Measurements from ENCODE around the gene FOXO6. TPM values are rescaled to one million over a fixed set of nuclear protein-coding genes. Genes with fewer than 3 reads are reported as not detected.

FOXO6 gene
- total RNA-seq, 1 donor from 2014 or later = 0.55 TPM

- no peak for ATAC-seq (ENCODE audit: low read depth)
- POLR2A ChIA-PET = no interaction called here
- H3K27me3 Mint-ChIP-seq = peaks cover 38% of the 10 kb centered on the region
- TF ChIP-seq, protein P1, sequence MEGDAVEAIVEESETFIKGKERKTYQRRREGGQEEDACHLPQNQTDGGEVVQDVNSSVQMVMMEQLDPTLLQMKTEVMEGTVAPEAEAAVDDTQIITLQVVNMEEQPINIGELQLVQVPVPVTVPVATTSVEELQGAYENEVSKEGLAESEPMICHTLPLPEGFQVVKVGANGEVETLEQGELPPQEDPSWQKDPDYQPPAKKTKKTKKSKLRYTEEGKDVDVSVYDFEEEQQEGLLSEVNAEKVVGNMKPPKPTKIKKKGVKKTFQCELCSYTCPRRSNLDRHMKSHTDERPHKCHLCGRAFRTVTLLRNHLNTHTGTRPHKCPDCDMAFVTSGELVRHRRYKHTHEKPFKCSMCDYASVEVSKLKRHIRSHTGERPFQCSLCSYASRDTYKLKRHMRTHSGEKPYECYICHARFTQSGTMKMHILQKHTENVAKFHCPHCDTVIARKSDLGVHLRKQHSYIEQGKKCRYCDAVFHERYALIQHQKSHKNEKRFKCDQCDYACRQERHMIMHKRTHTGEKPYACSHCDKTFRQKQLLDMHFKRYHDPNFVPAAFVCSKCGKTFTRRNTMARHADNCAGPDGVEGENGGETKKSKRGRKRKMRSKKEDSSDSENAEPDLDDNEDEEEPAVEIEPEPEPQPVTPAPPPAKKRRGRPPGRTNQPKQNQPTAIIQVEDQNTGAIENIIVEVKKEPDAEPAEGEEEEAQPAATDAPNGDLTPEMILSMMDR (IDR thresholded peaks at IDR 0.05) = no peak
- H3K36me3 Mint-ChIP-seq (ENCODE audit: low read depth) = no peaks in the 10 kb centered on the region
- H3K9me3 Mint-ChIP-seq = no peaks in the 10 kb centered on the region
- no peak for DNase-seq
- no peak overlapping the region for H3K4me3 Mint-ChIP-seq
- intact Hi-C loops (cut with micrococcal nuclease) = no loop called here
- CTCF ChIA-PET = no interaction called here
- H3K27ac Mint-ChIP-seq = no peak overlapping the region
- no peaks in the 10 kb centered on the region for H3K4me1 Mint-ChIP-seq
Observed at GRCh38 chr1:41393716-41394368, 32.6 kb downstream of the FOXO6 start.

DNA sequence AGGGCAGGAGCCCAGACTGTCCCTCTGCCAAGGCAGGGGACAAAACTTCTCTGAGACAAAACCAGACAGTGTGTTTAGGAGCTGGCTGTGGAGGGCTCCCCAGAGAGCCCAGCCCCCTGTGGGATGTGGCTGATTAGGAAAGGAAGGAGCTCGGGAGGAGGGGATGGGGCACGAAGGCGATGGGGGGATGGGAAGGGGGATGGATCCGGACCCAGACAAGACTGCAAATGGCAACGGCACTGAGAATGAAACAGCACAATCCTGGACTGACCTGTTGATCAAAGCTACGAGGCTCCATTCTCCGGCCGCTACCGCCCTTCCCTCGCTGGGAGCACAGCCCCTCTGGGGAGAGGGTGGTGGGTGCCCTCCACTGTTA is 33.1 kb downstream of the FOXO6 start:
- POLR2A ChIA-PET = no interaction called here

DNA sequence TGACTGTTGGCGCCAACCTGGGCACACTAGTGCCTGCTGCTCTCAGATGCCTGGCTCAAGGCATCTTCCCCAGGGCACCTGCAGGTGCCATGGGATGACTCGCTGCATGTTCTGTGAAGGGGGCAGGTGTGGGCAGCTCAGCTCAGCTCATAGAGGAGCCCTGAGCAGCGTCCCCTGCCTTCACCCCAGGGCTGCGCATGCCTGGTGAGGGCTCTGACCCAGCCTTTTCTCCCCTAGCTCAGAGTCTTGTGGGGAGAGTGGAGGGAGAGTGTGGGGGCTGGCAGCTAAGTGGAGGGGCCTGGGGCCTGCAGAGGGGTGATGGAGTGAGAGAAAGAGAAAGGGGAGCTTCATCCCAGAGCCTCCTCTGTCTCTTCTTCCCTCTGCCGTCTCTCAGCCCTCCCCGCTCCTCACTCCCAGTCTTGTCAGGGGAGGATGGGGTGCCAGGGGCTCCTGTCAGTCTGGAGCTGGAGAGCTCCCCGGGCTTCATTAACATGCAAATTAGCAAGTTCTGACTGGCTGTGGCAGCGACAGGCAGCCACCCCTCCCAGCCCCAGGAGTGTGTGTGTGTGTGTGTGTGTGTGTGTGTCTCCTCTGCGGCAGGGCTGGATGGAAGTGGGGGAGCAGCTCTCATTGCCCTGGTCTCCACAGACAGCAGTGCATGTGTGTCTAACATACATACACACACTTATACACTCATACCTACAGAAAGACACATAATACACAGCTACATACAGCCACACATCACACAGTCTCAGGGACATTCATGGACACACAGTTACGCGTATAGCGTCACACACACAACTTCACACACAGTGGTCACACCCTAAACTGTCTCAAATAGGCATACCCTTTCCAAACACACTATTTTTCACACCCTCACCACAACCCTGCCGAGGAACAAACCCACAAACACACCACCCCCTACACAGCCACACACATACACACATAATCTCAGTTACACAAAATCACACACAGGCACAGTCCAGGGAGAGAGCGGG is 34.0 kb downstream of the FOXO6 start:
- intact Hi-C loops (cut with micrococcal nuclease) = no loop called here
- no peak overlapping the region for H3K4me3 Mint-ChIP-seq
- POLR2A ChIA-PET = no interaction called here

More for the DNA sequence above, 33.1 kb downstream of the FOXO6 start:
- TF ChIP-seq, protein P1 (IDR thresholded peaks at IDR 0.05) = no peak
- Mint-ChIP-seq H3K27ac (no peak overlapping the region), H3K4me3 (no peak overlapping the region), H3K4me1 (no peaks in the 10 kb centered on the region), H3K36me3 (ENCODE audit: low read depth) (no peaks in the 10 kb centered on the region), H3K9me3 (no peaks in the 10 kb centered on the region), H3K27me3 (peaks cover 38% of the 10 kb centered on the region)
- CTCF ChIA-PET = no interaction called here
- no peak for ATAC-seq (ENCODE audit: low read depth)
- intact Hi-C loops (cut with micrococcal nuclease) = no loop called here
- DNase-seq = no peak

DNA sequence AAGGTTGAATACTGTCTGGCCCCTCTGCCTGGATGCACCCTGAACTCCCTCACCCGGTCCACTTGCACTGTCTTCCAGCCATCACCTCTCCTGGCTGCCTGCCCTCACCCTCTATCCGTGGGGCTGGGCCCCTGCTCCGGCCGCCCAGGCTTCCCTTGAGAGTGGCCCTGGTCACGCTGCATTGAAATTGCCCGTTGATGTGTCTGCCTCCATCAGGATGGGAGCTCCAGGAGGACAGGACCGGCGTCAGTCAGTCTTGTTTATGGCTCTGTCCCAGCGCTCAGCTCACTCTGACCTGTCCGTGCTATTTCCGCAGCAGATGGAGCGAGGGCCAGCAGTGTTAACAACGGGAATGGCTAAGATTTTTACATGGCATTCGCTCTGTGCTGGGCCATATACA is 34.9 kb downstream of the FOXO6 start:
- ChIA-PET CTCF (no interaction called here), POLR2A (no interaction called here)

More for the DNA sequence above, 34.0 kb downstream of the FOXO6 start:
- TF ChIP-seq, protein P1 (IDR thresholded peaks at IDR 0.05) = no peak
- Mint-ChIP-seq H3K27me3 (peaks cover 32% of the 10 kb centered on the region), H3K36me3 (ENCODE audit: low read depth) (no peaks in the 10 kb centered on the region), H3K27ac (no peak overlapping the region), H3K9me3 (peaks cover 4% of the 10 kb centered on the region), H3K4me1 (peaks cover 2% of the 10 kb centered on the region)
- ATAC-seq (ENCODE audit: low read depth) (no peak), DNase-seq (no peak)
- CTCF ChIA-PET = no interaction called here

DNA sequence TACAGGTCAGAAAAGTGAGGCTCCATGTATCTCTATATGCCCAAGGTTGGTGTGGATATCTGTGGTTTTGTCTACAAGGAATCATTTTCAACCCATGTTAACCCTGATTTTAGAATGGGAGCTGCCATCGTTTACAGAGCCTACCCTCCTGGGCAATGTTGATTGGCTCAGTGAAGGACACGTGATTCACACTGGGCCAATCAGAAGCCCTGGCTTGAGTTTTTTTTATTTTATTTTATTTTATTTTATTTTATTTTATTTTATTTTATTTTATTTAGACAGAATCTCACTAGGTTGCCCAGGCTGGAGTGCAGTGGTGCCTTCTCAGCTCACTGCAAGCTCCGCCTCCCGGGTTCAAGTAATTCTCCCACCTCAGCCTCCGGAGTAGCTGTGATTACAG is 35.8 kb downstream of the FOXO6 start:
- Mint-ChIP-seq H3K4me1 (peaks cover 2% of the 10 kb centered on the region), H3K9me3 (peaks cover 5% of the 10 kb centered on the region), H3K27ac (no peak overlapping the region), H3K27me3 (peaks cover 32% of the 10 kb centered on the region), H3K36me3 (ENCODE audit: low read depth) (no peaks in the 10 kb centered on the region), H3K4me3 (no peak overlapping the region)
- TF ChIP-seq, protein P1 (IDR thresholded peaks at IDR 0.05) = no peak
- ATAC-seq (ENCODE audit: low read depth) (no peak), DNase-seq (no peak)
- POLR2A ChIA-PET = no interaction called here
- CTCF ChIA-PET = no interaction called here
- intact Hi-C loops (cut with micrococcal nuclease) = no loop called here

More for the DNA sequence above, 34.9 kb downstream of the FOXO6 start:
- Mint-ChIP-seq H3K27ac (no peak overlapping the region), H3K4me3 (no peak overlapping the region), H3K36me3 (ENCODE audit: low read depth) (no peaks in the 10 kb centered on the region), H3K9me3 (peaks cover 5% of the 10 kb centered on the region), H3K27me3 (peaks cover 32% of the 10 kb centered on the region), H3K4me1 (peaks cover 2% of the 10 kb centered on the region)
- no peak for ATAC-seq (ENCODE audit: low read depth)
- no peak for DNase-seq
- intact Hi-C loops (cut with micrococcal nuclease) = no loop called here
- TF ChIP-seq, protein P1 (IDR thresholded peaks at IDR 0.05) = no peak

Measured in activated B cell treated with CpG ODN at 0.5 μM for 24 hours (primary cell).